ENCODE data around the gene UCMA.

GRCh38 chr10:13241613-13242012 lies 7.4 kb upstream of the UCMA start:
- no peak for TF ChIP-seq CTCF (IDR thresholded peaks at IDR 0.05)
- TF ChIP-seq POLR2A (IDR thresholded peaks at IDR 0.05; ENCODE audit: low read depth), result no peak
- no peak for TF ChIP-seq EP300 (IDR thresholded peaks at IDR 0.05)

All from esophagus muscularis mucosa (tissue), 4 donors.